ENCODE measurements around the gene NOB1.
A peak's percentile ranks its signal among the peaks of the same experiment; 100 is the strongest.

The NOB1 gene

DNA sequence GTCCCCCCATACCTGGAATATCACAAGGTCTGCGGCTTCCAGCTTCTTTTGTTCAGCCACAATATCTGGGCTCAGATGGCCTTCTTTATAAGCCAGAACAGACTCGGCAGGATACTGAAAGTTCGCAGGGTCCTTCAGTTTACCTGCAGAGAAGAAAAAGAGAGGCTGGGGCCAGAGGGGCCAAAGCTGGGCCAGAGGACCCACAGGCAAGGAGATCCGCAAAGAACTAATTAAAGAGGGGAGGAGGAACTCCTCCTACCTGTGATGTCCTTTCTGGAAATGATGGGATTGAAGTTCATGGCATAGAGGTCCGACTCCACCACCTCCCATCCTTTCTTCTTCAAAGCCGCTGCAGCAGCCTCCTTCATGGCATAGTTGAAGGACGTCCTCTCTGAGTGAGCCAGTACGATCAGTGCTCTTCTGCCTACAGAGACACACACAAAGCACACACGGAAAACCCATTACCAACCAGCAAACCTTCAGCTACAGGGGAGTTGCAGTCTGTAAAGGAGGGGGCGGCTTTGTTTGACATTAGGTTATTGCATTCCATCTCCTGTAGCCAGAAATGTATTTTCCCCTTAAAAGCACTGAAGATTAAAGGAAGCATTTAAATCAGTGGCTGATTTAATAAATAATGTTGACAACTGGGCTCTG is 36.5 kb downstream of the NOB1 start:
- no peak for DNase-seq

DNA sequence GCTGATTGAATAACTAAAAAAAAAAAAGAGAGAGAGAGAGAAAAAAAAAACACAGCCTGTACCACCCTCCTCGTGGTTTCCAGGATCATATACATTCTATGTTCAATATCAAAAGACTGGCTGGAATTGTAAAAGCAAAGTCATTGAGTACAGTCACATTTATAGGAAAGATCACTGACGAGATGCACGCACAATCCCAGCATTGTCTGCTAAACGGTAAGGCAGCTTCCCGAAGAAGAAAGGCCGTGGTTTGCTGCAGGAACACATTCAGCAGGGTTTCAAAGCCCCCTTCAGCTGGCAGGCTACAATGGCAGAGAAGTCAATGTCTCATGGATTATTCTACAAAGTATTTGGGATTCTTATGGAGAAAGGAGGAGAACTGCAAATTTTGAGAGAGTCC is 37.7 kb downstream of the NOB1 start:
- DNase-seq = no peak

DNA sequence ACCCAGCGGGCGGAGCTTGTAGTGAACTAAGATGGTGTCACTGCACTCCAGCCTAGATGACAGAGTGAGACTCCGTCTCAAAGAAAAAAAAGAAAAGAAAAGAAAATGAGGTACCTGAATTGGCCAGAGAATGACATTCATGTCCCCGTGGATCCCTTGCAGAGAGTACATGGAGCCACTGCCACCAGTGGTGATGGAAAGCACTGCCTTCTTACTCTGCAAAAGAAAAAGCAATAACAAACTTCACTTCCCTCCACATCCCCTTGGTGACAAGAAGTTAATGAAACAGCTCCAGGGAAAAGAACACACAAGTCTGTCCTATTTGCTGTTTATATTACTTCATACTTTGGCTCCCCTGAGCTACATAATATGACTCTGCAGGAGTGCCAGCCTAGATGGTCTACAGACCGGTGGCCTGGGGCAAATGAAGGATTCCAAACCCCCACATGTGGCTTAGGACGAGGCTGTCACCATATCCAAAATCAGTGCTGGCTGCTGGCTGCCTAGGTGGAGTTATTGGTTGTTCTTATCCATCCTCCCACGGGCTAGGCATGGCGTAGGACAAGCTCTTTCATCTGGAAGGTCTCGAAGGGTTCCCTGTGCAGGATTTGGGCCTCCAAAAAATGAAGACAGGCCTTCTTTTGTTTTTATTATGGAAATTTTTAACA is 41.7 kb downstream of the NOB1 start:
- no peak for DNase-seq

DNA sequence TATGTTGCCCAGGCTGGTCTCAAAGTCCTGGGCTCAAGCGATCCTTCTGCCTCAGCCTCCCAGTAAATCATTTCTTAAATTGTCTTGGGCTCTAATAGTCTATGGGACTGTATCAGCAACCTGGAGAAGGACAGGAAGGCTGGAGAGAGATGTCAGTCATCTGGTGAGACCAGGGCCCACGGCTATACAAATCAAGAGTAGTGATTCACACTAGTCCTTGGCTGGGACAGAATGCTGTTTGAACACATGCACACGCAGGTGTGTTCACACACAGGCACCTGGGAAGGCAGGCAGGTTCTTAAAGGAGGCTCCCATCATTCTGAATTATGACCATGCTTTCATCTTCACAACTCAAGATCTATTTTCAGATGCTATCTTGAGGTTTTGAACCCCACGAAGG is 42.4 kb downstream of the NOB1 start:
- DNase-seq = no peak

DNA sequence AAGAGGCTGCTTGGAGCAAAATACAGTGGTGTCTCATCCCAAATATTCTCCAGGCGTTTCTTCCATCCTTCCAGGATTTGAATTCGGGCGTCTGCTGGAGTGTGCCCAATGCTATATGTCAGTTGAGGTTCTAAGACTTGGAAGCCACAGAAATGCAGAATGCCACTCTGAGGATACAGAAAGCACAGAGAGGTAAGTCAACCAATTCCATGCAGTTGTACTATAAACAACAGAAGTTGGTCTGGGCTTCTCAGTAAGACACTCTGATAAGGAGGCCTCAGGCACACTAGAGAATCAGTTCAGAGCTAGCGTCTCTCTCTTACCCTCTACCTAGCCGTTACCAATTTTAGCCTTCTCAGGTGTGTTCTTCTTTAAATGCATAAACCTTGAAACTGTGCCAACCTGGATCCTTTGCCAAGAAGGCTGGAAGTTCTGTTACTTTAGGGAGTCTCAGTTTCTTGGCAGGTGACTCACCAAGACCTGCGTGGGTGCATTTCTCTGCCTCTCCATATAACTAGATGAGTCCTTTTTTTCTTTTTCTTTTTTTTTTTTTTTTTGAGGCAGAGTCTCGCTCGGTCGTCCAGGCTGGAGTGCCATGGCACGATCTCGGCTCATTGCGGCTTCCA is 43.5 kb downstream of the NOB1 start:
- DNase-seq = no peak

DNA sequence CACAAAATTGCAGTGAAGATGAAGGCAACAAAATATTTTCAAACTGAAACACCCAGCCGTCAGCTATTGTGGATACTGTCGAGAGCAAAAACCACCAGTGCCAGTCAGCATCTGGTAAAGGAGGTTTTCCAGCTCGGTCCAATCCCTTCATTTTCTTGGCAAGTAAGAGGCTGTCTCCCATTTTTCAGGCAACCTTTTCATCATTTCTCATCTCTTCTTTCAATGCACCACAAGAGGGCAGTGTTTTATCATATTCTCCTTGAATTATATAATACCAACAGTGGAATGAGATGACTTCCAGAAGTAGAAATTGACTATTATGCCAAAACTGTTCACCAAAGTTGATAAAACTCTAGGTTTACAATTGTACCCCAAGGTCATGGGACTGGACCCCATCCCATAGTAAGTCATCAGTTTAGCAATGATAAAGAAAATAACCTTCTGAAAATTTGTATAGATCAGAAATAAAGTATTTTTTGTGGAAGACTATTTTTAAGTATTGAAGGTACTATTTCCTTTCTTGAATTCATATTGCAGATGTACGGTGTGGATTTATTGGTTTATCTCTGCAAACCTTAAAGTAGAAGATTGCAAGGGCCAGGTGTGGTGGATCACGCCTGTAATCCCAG is 45.2 kb downstream of the NOB1 start:
- DNase-seq = peak; percentile 52

DNA sequence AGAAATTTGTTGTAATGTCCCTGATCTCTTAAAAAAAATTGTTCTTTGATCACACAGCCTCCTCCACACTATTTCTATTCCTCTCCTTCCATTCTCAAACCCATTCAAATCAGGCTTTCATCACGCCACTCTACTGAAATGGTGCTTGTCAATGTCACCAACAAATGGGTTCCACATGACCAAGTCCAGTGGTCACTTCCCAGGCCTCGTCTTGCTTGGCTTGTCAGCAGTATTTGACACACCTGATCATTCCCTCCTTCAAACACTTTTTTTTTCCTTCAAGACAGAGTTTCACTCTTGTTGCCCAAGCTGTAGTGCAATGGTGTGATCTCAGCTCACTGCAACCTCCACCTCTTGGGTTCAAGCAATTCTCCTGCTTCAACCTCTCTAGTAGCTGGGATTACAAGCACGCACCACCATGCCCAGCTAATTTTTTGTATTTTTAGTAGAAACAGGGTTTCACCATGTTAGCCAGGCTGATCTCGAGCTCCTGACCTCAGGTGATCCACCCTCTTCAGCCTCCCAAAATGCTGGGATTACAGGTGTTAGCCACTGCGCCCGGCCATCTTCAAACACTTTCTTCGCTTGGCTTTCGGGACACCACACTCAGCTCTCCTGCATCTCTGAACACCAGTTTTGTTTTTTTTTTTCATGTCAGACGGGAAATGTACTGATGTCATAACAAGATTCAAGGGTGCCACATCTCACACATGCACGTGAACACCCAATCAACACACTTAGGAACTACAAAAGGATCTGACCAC is 46.6 kb downstream of the NOB1 start:
- DNase-seq = no peak

DNA sequence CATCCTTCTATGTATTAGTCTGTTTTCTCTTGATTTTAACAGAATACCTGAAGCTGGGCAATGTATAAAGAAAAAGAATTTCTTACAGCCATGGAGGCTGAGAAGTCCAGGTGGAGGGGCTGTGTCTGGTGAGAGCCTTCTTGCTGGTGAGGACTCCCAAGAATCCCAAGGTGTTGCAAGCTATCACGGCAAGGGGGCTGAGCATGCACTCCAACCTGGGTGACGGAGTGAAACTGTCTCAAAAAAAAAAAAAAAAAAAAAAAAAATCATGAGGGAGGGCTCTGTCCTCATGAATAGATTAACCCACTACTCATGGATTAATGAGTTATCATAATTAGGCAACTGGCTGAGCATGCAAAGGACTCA is 47.8 kb downstream of the NOB1 start:
- DNase-seq = no peak

DNA sequence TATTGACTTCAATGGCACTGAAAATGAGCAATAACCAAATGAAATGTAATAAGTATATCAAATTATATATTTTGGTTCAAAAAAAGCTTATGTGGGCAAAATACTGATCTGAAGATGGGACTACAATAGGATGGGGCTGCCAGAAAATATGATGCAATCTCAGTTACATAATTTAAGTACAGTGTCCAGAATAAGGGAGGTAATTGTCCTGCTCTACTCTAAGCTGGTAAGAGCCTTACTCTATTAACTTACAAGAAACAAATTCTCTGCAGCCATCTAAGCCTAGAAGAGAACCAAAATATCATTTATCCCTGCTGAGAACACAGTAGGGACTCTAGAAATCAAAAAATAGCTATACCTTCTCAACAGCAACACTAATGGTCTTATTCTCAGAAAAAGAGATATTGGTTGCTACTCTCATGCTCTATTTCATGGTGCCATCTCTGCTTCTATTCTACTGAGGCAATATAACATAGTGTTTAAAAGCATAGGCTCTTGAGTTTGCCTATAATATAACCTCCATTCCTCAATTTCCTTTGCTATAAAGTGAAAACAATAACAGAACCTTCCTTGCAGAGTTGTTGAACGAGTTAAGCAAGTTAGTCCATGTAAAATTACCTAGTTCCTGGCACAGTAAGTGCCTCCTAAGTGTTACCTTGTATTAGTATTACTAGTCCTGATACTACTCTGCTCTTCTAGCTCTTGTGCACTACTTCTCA is 48.3 kb downstream of the NOB1 start:
- peak; percentile 9 for DNase-seq

DNA sequence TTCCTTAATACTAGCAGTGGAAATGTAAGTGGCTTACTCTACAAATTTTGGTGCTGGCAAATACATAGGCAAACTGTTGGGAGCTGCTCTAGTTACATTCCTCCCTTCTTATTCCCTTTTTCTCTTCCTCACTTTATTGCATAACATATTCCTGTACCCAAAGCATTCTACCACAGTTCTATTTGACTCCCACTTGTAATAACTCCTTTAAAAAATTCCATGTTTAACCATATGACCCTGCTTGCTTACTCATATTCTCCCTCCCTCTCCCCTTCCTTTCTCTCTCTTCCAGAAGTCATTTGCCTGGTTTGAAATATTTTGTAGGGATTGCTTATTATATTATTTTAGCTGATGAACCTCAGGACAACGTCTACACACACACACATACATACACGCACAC is 51.1 kb downstream of the NOB1 start:
- no peak for DNase-seq

DNA sequence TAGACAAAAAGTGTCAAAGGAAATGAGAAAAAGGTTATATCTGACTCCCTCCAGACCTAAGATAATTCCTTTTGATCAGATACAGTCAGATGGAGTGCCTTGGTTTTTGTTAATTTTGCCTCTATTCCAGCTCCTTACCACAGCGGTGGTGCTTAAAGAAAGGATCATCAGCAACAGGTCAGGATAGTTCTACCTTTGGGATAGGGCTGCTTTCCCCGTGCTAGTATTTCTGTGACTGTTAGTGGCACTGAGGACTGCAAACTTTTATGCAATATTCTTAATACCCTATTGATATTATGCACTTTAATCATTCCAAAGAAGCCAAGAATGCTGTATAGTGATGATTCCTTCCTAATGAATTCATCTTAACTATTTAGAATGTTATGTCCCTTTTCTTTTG is 52.9 kb downstream of the NOB1 start:
- no peak for DNase-seq

DNA sequence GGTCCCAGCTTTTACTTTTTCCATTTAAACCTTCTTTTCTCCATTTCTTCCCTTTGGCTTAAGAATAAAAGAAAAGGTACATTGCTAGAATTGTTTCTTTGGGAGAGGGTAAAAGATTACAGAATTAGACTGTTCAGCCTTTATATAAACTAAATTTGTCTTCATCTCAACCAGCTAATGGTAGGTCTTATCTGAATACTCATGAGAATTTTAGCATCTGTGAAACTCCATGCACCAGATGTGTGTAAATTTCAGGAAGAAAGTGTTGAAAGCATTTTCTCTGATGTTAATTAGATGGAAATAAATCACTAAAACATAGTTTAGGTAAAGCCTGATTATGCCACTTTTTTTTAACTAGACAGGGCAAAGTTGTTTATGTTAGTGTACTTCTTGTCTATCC is 53.3 kb downstream of the NOB1 start:
- DNase-seq = no peak

DNA sequence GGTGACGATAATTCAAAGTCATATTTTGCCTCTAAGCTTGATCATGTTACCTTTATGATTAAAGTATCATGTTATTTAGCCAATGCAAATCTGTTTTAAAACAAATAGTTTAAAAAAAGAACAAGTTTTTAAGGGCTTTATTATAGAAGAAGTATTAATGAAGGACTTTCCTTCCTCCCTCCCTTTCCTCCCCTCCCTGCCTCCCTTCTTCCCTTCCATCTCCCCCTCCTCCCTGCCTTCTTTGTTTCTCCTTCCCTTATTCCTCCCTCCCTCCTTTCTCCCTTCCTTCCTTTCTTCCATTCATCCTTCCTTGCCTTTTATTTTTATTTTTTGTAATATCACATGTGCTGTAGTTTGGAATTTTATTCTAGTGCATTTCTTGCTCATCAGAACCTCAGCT is 54.8 kb downstream of the NOB1 start:
- DNase-seq = no peak

DNA sequence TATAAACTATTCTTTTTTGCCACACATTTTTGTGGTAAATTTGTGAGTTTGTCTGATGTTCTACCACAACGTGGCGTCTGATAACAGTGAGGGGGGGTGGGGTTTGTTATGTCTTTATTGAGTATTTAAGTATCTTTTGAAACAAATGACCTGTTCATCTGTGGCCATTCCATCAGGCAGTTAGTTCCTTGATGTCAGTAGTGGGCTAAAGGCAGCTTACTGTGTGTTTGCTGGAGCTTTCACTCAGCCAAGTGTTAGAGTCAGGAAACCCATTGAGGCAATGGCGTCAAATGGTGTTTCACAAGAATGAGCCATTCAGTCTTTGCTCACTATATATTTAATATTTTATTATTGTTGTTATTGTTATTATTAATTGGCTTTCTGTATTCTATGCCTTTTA is 56.3 kb downstream of the NOB1 start:
- no peak for DNase-seq

DNA sequence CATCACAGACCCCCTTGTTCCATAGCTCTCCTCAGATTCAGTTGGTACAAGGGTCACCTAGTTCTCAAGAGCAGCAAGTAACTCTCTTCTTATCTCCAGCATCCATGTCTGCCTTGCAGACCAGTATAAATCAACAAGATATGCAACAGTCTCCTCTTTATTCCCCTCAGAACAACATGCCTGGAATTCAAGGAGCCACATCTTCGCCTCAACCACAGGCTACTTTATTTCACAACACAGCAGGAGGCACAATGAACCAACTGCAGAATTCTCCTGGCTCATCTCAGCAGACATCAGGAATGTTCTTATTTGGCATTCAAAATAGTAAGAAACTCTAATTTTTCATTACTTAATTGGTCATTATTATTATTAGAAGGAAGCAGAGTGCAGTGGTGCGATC is 60.8 kb downstream of the NOB1 start:
- no peak for DNase-seq

DNA sequence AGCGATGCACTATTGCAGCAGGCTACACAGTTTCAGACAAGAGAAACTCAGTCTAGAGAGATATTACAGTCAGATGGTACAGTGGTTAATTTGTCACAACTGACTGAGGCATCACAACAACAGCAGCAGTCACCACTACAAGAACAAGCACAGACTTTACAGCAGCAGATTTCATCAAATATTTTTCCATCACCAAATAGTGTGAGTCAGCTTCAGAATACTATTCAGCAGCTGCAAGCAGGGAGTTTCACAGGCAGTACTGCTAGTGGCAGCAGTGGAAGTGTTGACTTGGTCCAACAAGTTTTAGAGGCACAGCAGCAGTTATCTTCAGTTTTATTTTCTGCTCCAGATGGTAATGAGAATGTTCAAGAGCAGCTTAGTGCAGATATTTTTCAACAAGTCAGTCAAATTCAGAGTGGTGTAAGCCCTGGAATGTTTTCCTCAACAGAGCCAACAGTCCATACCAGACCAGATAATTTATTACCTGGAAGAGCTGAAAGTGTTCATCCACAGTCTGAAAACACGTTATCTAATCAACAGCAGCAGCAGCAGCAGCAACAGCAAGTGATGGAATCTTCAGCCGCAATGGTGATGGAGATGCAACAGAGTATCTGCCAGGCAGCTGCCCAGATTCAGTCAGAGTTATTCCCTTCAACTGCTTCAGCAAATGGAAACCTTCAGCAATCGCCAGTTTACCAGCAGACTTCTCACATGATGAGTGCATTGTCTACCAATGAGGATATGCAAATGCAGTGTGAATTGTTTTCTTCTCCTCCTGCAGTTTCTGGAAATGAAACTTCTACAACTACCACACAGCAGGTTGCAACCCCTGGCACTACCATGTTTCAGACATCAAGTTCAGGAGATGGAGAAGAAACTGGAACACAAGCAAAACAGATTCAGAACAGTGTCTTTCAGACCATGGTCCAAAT is 62.5 kb downstream of the NOB1 start:
- DNase-seq = peak; percentile 2

All from MV-4-11 (cell line).